Transverse colon (tissue), 4 donors: ENCODE data around the gene VN1R2.

Experiments
- CTCF ChIP-seq, 5 experiments: fragments of 200-600 bp in 3 of 5; fragments of 450-650 bp in 2 of 5; sonication (generic) in 3 of 5; IDR thresholded peaks; 1 replicate in 2 of 5; 2 replicates in 3 of 5; pipeline ENCODE4 v1.5.1; 2016 to 2017; ENCODE audit warnings: antibody characterized with exemption in 5 of 5, inconsistent platforms in 3 of 5, mild to moderate bottlenecking in 2 of 5, moderate library complexity in 1 of 5
- POLR2AphosphoS5 ChIP-seq, 3 donors: sonication (generic); formaldehyde crosslinking; IDR thresholded peaks; one replicate each; pipeline ENCODE4 v1.6.1; 2016; ENCODE audit warnings: antibody characterized with exemption in 3 of 3

DNA sequence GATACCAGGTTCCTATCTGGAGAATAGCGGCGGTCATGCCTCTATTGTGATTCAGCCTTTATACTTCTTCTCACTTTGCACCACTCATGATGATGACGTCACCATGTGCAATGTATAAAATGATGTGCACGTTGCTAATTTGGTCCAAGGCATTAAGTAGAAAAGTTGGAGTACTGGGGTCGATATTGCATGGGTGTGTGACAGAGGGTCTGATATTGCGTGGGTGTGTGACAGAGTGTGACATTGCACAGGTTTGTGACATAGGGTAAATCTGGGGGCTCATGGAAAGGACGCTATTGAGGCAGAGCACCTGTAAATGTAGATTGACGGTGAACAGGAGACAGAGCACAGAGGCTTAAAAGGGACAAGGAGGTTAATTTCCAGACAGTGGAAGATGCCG lies 14.0 kb downstream of the VN1R2 start:
- no peak for TF ChIP-seq CTCF (IDR thresholded peaks at IDR 0.05)
- TF ChIP-seq POLR2AphosphoS5 (IDR thresholded peaks at IDR 0.05), result no peak
